IMR-90 (cell line): ENCODE measurements around the gene ZFPL1. TPM values are rescaled to one million over a fixed set of nuclear protein-coding genes. Genes with fewer than 3 reads are reported as not detected.

Experiments used
- ATAC-seq: fragments of 200-7000 bp; cut with Tn5 transposase; 2 replicates; pipeline ENCODE4 v1.9.1; 2020; ENCODE audit warnings: low read depth, mild to moderate bottlenecking, moderate library complexity
- BruUV-seq: library from RNA; stranded (reverse); fragments of 400-500 nt; replicated peaks from 2 replicates; lab custom pipeline; 2021; lab: Mats Ljungman, UMichigan
- CTCF ChIA-PET: fragments of 300-600 bp; formaldehyde crosslinking; extraction: SDS; loops from one replicate; lab custom pipeline; 2021; ENCODE audit warnings: antibody characterized with exemption; lab: Yijun Ruan, JAX
- POLR2A ChIA-PET: fragments of 300-600 bp; sonication (Branson Sonifier 250); formaldehyde crosslinking; loops from one replicate; lab custom pipeline; 2022; ENCODE audit warnings: antibody characterized with exemption; ENCODE audit not compliant: unreplicated experiment; lab: Charles Lee
- DNase-seq: peaks from one replicate; pipeline ENCODE4 v3.0.0; 2013
- H2AFZ ChIP-seq: replicated peaks from 2 replicates; pipeline ENCODE3; 2013; ENCODE audit warnings: low read length, mild to moderate bottlenecking; ENCODE audit not compliant: poor library complexity
- H2AK5ac ChIP-seq: 2 replicates; pipeline ENCODE4 v1.6.1; 2013; ENCODE audit warnings: low read depth, low read length, inconsistent platforms
- H2AK9ac ChIP-seq: replicated peaks from 2 replicates; pipeline ENCODE3; 2013; ENCODE audit warnings: mild to moderate bottlenecking, low read depth, low read length, moderate library complexity; ENCODE audit not compliant: poor library complexity
- H2BK120ac ChIP-seq: 2 replicates; pipeline ENCODE4 v1.6.1; 2013; ENCODE audit warnings: low read depth, low read length, inconsistent platforms
- H2BK15ac ChIP-seq: 3 replicates; pipeline ENCODE4 v1.6.1; 2013; ENCODE audit warnings: low read depth, low read length, inconsistent platforms
- H2BK20ac ChIP-seq: 2 replicates; pipeline ENCODE4 v1.6.1; 2013; ENCODE audit warnings: low read depth, mild to moderate bottlenecking, inconsistent platforms, low read length, moderate library complexity
- H2BK5ac ChIP-seq: 2 replicates; pipeline ENCODE4 v1.6.1; 2013; ENCODE audit warnings: mild to moderate bottlenecking, low read depth, low read length, inconsistent platforms; ENCODE audit not compliant: poor library complexity, severe bottlenecking
- H3K14ac ChIP-seq: replicated peaks from 2 replicates; pipeline ENCODE4 v1.6.1; 2013; ENCODE audit warnings: low read depth, low read length, inconsistent platforms
- H3K18ac ChIP-seq: 2 replicates; pipeline ENCODE4 v1.6.1; 2013; ENCODE audit warnings: low read depth, low read length, control low read depth
- H3K23ac ChIP-seq: 2 replicates; pipeline ENCODE4 v1.6.1; 2013; ENCODE audit warnings: low read depth, low read length, inconsistent platforms
- H3K27ac ChIP-seq: 2 replicates; pipeline ENCODE4 v1.5.1; 2013; ENCODE audit warnings: mild to moderate bottlenecking, control low read depth, low read length; ENCODE audit not compliant: insufficient read depth
- H3K27me3 ChIP-seq: 2 replicates; pipeline ENCODE4 v1.6.1; 2013; ENCODE audit warnings: low read length; ENCODE audit not compliant: control insufficient read depth, insufficient read depth
- H3K36me3 ChIP-seq: 2 replicates; pipeline ENCODE4 v1.6.1; 2013; ENCODE audit warnings: low read length, mixed read lengths; ENCODE audit not compliant: control insufficient read depth, insufficient read depth
- H3K4ac ChIP-seq: 2 replicates; pipeline ENCODE4 v1.6.1; 2013; ENCODE audit warnings: low read depth, low read length, inconsistent platforms
- H3K4me1 ChIP-seq: 2 replicates; pipeline ENCODE4 v1.6.1; 2013; ENCODE audit warnings: low read length, mixed read lengths; ENCODE audit not compliant: control insufficient read depth, insufficient read depth
- H3K4me2 ChIP-seq: 2 replicates; pipeline ENCODE4 v1.6.1; 2013; ENCODE audit warnings: low read depth, mild to moderate bottlenecking, control low read depth, low read length, moderate library complexity
- H3K4me3 ChIP-seq: 2 replicates; pipeline ENCODE4 v1.5.1; 2013; ENCODE audit warnings: low read depth, mild to moderate bottlenecking, control low read depth, low read length, moderate library complexity; ENCODE audit not compliant: insufficient read depth
- H3K56ac ChIP-seq: 2 replicates; pipeline ENCODE4 v1.6.1; 2013; ENCODE audit warnings: low read length, inconsistent platforms; ENCODE audit not compliant: insufficient read depth; ENCODE audit errors: extremely low read depth
- H3K79me1 ChIP-seq, 2 experiments: 2 replicates each; pipeline ENCODE4 v1.6.1; 2013; ENCODE audit warnings: low read length in 2 of 2, inconsistent platforms in 1 of 2, low read depth in 1 of 2
- H3K9ac ChIP-seq: 2 replicates; pipeline ENCODE4 v1.6.1; 2013; ENCODE audit warnings: low read depth, low read length, control low read depth
- H3K9me1 ChIP-seq: 2 replicates; pipeline ENCODE4 v1.6.1; 2013; ENCODE audit warnings: low read length, inconsistent platforms; ENCODE audit not compliant: insufficient read depth
- H3K9me3 ChIP-seq: 2 replicates; pipeline ENCODE4 v1.6.1; 2013; ENCODE audit warnings: low read length; ENCODE audit not compliant: control insufficient read depth, insufficient read depth
- H4K20me1 ChIP-seq: 2 replicates; pipeline ENCODE4 v1.6.1; 2013; ENCODE audit warnings: low read length, inconsistent platforms; ENCODE audit not compliant: insufficient read depth
- H4K5ac ChIP-seq: 2 replicates; pipeline ENCODE4 v1.6.1; 2013; ENCODE audit warnings: mild to moderate bottlenecking, low read depth, low read length, control low read depth
- H4K8ac ChIP-seq, 2 experiments: 2 replicates each; pipeline ENCODE4 v1.6.1; 2013; ENCODE audit warnings: low read depth in 2 of 2, low read length in 2 of 2, control low read depth in 1 of 2, inconsistent platforms in 1 of 2
- H4K91ac ChIP-seq: 2 replicates; pipeline ENCODE4 v1.6.1; 2013; ENCODE audit warnings: low read depth, low read length, inconsistent platforms; ENCODE audit not compliant: insufficient read depth
- CEBPB ChIP-seq: IDR thresholded peaks from 2 replicates; pipeline ENCODE4 v1.6.1; 2012; ENCODE audit warnings: low read depth, low read length, improper control_type of control experiment
- FOS ChIP-seq: fragments of 150-350 bp; IDR thresholded peaks from 2 replicates; pipeline ENCODE4 v1.6.1; 2016; ENCODE audit warnings: low read depth, low read length
- MXI1 ChIP-seq: IDR thresholded peaks from 2 replicates; pipeline ENCODE4 v1.6.1; 2012; ENCODE audit warnings: low read depth, mild to moderate bottlenecking, low read length, moderate library complexity, borderline replicate concordance
- NFE2L2 ChIP-seq: fragments of 150-350 bp; IDR thresholded peaks from 2 replicates; pipeline ENCODE4 v1.6.1; 2016; ENCODE audit warnings: low read depth, mild to moderate bottlenecking, low read length
- RAD21 ChIP-seq: IDR thresholded peaks from 2 replicates; pipeline ENCODE4 v1.6.1; 2012; ENCODE audit warnings: low read length, improper control_type of control experiment
- RCOR1 ChIP-seq: IDR thresholded peaks from 2 replicates; pipeline ENCODE4 v1.6.1; 2012; ENCODE audit warnings: mild to moderate bottlenecking, low read length, improper control_type of control experiment; ENCODE audit not compliant: insufficient replicate concordance
- RFX5 ChIP-seq: IDR thresholded peaks from 2 replicates; pipeline ENCODE4 v1.8.0; 2012; ENCODE audit warnings: low read depth, mild to moderate bottlenecking, low read length, moderate library complexity
- SMC3 ChIP-seq: fragments of 150-350 bp; IDR thresholded peaks from 2 replicates; pipeline ENCODE4 v1.6.1; 2016; ENCODE audit warnings: low read depth, mild to moderate bottlenecking, antibody characterized with exemption, low read length, moderate library complexity
- WGBS, 2 experiments: methylation state at CpG; one replicate each; pipeline versions ENCODE4 v1.1.5 to v1.1.7; 2013; ENCODE audit warnings: missing lambda C conversion rate in 2 of 2; ENCODE audit not compliant: insufficient read length in 1 of 2; ENCODE audit errors: extremely low coverage in 2 of 2; 5-methylcytosine and 5-hydroxymethylcytosine counted together
- dilution Hi-C: fragments of 300-500 bp; cut with HindIII; formaldehyde crosslinking; loops from one replicate; pipeline ENCODE4 v1.14.3; 2018; ENCODE audit warnings: low sequenced_read_pairs; ENCODE audit not compliant: unreplicated experiment
- in situ Hi-C: fragments of 300-500 bp; cut with MboI; formaldehyde crosslinking; loops from 3 replicates; pipeline ENCODE4 v1.14.3; 2019; ENCODE audit warnings: low sequenced_read_pairs, inconsistent platforms, mixed read lengths
- intact Hi-C: fragments of 100-400 bp; cut with micrococcal nuclease; formaldehyde crosslinking; loops from 2 replicates; pipeline ENCODE4 v1.10.0; 2022
- polyA plus RNA-seq, 3 experiments: library from polyadenylated mRNA; depleted of rRNA; stranded (reverse); fragments of >200 nt; gene quantifications; 2 replicates each; pipeline ENCODE4 v1.2.3, GENCODE V29; 2012; ENCODE audit warnings: low replicate concordance in 1 of 3
- total RNA-seq: library from RNA; depleted of rRNA; stranded (reverse); fragments of >200 nt; gene quantifications from 2 replicates; pipeline ENCODE4 v1.2.3, GENCODE V29; 2012
- TF ChIP-seq, protein P1 (sequence below): fragments of 150-350 bp; IDR thresholded peaks from 2 replicates; pipeline ENCODE4 v1.6.1; 2017; ENCODE audit warnings: mild to moderate bottlenecking, antibody characterized with exemption, low read length, low read depth
- TF ChIP-seq, protein P2 (sequence below): conservative IDR thresholded peaks from 2 replicates; pipeline ENCODE4 v1.5.1; 2012; ENCODE audit warnings: mild to moderate bottlenecking, low read depth, low read length, improper control_type of control experiment

The ZFPL1 gene
- total and polyA plus RNA-seq, 2 of the 4 experiments (the other 2 are of a cell fraction) = 24.0 to 67.5 TPM

DNA sequence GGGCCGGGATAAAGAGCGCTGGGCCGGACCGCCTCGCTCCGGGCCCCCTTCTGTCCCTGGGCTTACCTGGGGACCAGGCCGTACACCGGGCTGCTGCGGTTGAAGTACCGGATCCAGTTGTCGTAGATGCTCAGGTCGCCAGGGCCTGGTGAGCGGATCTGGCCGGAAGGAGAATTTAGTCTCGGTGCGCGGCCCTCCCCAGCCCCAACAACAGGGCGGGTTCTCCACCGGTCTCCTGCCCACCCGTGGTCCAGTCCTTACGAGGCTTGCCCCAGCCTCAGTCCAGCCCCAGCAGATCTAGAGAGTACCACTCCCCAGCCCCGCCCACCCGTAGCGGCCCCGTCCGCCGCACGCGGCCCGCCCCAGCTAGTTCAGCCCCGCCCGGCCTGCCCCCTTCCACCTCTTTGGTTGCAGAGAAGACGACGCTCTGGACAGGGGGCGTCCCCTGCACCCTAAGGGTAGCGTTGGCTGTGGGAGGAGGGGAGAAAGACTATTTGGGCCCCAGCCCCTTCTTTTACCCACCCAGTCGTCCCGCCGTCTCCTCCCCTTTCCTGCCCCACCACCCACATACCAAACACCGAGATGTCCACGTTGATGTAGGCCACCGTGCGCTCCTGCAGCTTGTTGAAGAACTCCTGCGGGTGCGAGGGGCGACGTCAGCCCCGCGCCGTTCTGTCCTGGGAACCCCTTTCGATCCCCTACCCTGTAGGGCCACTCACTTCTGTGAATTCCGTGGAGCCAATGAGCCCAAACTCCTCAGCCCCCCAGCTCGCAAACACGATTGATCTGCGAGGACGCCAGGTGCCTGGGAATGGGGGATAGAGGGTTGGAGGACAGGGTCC is 36.2 kb upstream of the ZFPL1 start:
- H4K5ac ChIP-seq = no peak overlapping the region; the same call in 1 of the 2 replicates
- H3K4me2 ChIP-seq = no peak overlapping the region; the same call in 1 of the 2 replicates
- no peak for TF ChIP-seq RFX5
- no peak for TF ChIP-seq RCOR1
- TF ChIP-seq NFE2L2 = no peak
- no peak for TF ChIP-seq SMC3
- TF ChIP-seq, protein P1, sequence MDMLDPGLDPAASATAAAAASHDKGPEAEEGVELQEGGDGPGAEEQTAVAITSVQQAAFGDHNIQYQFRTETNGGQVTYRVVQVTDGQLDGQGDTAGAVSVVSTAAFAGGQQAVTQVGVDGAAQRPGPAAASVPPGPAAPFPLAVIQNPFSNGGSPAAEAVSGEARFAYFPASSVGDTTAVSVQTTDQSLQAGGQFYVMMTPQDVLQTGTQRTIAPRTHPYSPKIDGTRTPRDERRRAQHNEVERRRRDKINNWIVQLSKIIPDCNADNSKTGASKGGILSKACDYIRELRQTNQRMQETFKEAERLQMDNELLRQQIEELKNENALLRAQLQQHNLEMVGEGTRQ = no peak
- TF ChIP-seq RAD21 = no peak
- TF ChIP-seq, protein P2, sequence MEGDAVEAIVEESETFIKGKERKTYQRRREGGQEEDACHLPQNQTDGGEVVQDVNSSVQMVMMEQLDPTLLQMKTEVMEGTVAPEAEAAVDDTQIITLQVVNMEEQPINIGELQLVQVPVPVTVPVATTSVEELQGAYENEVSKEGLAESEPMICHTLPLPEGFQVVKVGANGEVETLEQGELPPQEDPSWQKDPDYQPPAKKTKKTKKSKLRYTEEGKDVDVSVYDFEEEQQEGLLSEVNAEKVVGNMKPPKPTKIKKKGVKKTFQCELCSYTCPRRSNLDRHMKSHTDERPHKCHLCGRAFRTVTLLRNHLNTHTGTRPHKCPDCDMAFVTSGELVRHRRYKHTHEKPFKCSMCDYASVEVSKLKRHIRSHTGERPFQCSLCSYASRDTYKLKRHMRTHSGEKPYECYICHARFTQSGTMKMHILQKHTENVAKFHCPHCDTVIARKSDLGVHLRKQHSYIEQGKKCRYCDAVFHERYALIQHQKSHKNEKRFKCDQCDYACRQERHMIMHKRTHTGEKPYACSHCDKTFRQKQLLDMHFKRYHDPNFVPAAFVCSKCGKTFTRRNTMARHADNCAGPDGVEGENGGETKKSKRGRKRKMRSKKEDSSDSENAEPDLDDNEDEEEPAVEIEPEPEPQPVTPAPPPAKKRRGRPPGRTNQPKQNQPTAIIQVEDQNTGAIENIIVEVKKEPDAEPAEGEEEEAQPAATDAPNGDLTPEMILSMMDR = no peak
- TF ChIP-seq CEBPB = no peak
- TF ChIP-seq MXI1 = no peak
- no peak for TF ChIP-seq FOS
- 0 out of 2 replicates have a peak overlapping the region, but pooled peaks have one; percentile 16 for H3K9ac ChIP-seq
- H3K36me3 ChIP-seq = peaks cover 13% of the 10 kb centered on the region
- H3K79me1 ChIP-seq = peaks cover 8 to 25% of the 10 kb centered on the region in 2 experiments; a peak in 3 of 4 replicates
- no peak overlapping the region for H3K4ac ChIP-seq
- peaks cover 13% of the 10 kb centered on the region; the same call in 1 of the 2 replicates for H3K9me1 ChIP-seq
- H4K20me1 ChIP-seq = no peaks in the 10 kb centered on the region; the same call in 1 of the 2 replicates
- no peaks in the 10 kb centered on the region for H3K4me1 ChIP-seq
- H3K18ac ChIP-seq = no peak overlapping the region
- H2BK20ac ChIP-seq = no peak overlapping the region
- H3K14ac ChIP-seq = no peak overlapping the region
- no peaks in the 10 kb centered on the region for H3K9me3 ChIP-seq
- BruUV-seq = no TSS peak
- peak overlapping the region; percentile 82 for H2AFZ ChIP-seq
- H3K4me3 ChIP-seq = peak overlapping the region; percentile 22
- H4K8ac ChIP-seq = peak overlapping the region; percentile 49 to 78; a peak in 2 of 4 replicates
- H2AK9ac ChIP-seq = peak overlapping the region; percentile 65
- H2BK120ac ChIP-seq = no peak overlapping the region
- 33% methylated on average over 9 of the region's 56 CpGs; no CpG with 5 or more reads in 1 of the 2 experiments for WGBS, 2 experiments
- ChIA-PET CTCF (no interaction called here), POLR2A (no interaction called here)
- H3K23ac ChIP-seq = no peak overlapping the region; the same call in 1 of the 2 replicates
- H2BK15ac ChIP-seq = no peak overlapping the region
- intact Hi-C loops (no loop called here), dilution Hi-C loops (no loop called here), in situ Hi-C loops (no loop called here)
- peak overlapping the region; percentile 16; the same call in 1 of the 2 replicates for H2AK5ac ChIP-seq
- H4K91ac ChIP-seq = no peak overlapping the region
- H3K27ac ChIP-seq = no peak overlapping the region
- H3K27me3 ChIP-seq = peaks cover 2% of the 10 kb centered on the region; the same call in 1 of the 2 replicates
- H3K56ac ChIP-seq = no peak overlapping the region
- DNase-seq (no peak), ATAC-seq (peak; percentile 44; the same call in 1 of the 2 replicates)
- H2BK5ac ChIP-seq = no peak overlapping the region
